NT2/D1 (cell line): ENCODE data around the gene PLD5.
"Not testable (repeated sequence)": the region's sequence is repeated elsewhere in the genome, so short reads cannot be mapped to it uniquely, and the experiment has no call there.

Experiments used
- DNase-seq: peaks from one replicate; pipeline ENCODE4 v3.0.0-alpha.2; 2011; ENCODE audit warnings: low read depth, low spot score
- H3K27me3 ChIP-seq: 2 replicates; pipeline ENCODE4 v1.6.0; 2011; ENCODE audit warnings: mild to moderate bottlenecking; ENCODE audit not compliant: insufficient read length, insufficient read depth
- H3K36me3 ChIP-seq: 2 replicates; pipeline ENCODE4 v1.6.1; 2011; ENCODE audit warnings: mild to moderate bottlenecking, low read length, mixed read lengths; ENCODE audit not compliant: insufficient read depth, insufficient read length
- H3K4me1 ChIP-seq: 2 replicates; pipeline ENCODE4 v1.5.1; 2011; ENCODE audit not compliant: insufficient read depth, insufficient read length
- H3K4me3 ChIP-seq: 2 replicates; pipeline ENCODE4 v1.5.1; 2011; ENCODE audit warnings: low read depth; ENCODE audit not compliant: insufficient read length
- H3K9ac ChIP-seq: 2 replicates; pipeline ENCODE4 v1.6.0; 2011; ENCODE audit warnings: low read depth; ENCODE audit not compliant: insufficient read length
- H3K9me3 ChIP-seq: 2 replicates; pipeline ENCODE4 v1.5.1; 2011; ENCODE audit warnings: mild to moderate bottlenecking, low read length; ENCODE audit not compliant: insufficient read depth
- SUZ12 ChIP-seq: IDR thresholded peaks from 2 replicates; pipeline ENCODE4 v1.6.1; 2011; ENCODE audit not compliant: insufficient read length, insufficient read depth; ENCODE audit errors: extremely low read depth
- YY1 ChIP-seq: IDR thresholded peaks from 2 replicates; pipeline ENCODE4 v1.6.1; 2011; ENCODE audit not compliant: insufficient read length, insufficient read depth
- ZNF274 ChIP-seq: IDR thresholded peaks from 2 replicates; pipeline ENCODE4 v1.6.1; 2011; ENCODE audit warnings: mild to moderate bottlenecking, low read depth, low read length

PLD5 gene

DNA sequence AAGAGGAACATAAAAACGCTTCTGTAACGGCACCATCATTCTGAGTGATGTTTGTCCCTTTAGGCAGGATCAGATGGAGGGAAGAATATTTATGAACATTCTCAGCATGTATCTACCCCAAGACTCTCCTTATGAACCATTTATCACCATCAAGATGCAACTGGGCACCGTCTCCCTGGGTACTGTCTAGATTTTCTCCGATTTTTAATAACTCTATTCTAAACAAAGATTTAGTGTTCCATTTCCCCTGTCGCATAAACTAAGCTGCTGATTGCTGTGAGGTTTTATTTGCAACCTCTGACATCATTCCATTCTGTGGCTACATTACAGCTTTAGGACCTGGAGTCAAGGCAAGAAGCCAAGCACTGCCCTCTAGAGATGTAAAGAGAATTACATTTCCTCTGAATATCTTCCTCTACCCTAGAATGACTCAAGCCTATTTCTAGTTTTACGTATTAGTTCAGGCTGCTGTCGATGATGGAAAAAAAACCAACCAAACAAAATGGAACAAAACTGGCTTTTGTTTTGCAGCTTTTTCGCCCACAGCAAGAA lies 395.5 kb downstream of the PLD5 start:
- no peaks in the 10 kb centered on the region for H3K36me3 ChIP-seq
- no peak overlapping the region for H3K9ac ChIP-seq
- no peaks in the 10 kb centered on the region for H3K27me3 ChIP-seq
- TF ChIP-seq YY1 (no peak), SUZ12 (no peak), ZNF274 (no peak)
- DNase-seq, result peak; percentile 13
- H3K4me1 ChIP-seq, result no peaks in the 10 kb centered on the region
- H3K9me3 ChIP-seq, result peaks cover 10% of the 10 kb centered on the region
- H3K4me3 ChIP-seq, result no peak overlapping the region

DNA sequence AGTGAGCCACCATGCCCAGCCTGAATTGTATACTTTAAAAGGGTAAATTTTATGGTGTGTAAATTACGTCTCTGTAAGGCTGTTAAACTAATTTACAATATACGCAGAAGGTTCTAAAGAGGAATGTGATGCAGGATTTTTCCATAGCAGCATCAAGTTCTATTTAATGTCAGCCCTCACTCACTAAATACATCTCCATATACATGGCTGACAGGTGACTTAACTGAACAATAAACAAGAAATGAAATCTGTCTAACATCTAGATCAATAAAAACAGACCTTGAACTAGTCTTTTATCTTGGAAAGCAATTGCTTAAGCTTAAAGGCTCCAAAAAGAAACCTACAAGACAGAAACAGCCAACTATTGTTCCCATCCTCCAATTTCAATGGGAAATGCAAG lies 404.1 kb downstream of the PLD5 start:
- Histone ChIP-seq H3K9me3 (no peaks in the 10 kb centered on the region), H3K36me3 (no peaks in the 10 kb centered on the region), H3K9ac (no peak overlapping the region), H3K4me1 (no peaks in the 10 kb centered on the region), H3K27me3 (no peaks in the 10 kb centered on the region), H3K4me3 (no peak overlapping the region)
- no peak for DNase-seq
- TF ChIP-seq ZNF274 (no peak), YY1 (no peak), SUZ12 (no peak)

DNA sequence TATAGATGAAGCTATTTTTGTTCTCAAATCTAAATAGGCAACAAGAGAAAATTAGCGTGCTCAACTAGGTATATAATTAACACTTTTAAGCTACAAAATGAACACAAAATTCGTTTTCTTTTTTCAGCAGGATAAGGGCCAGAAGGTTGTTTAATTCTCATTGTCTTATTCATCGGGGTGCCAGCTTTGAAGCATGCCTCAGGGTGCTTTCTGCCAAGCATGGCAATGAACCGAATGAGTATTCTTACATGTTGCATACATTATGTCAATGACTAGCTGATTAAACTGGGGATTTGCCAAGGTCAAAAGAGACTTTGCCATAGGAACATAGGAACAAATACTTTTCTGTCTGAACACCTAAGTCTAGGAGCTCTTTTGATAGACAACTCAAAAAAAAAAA lies 423.6 kb downstream of the PLD5 start:
- Histone ChIP-seq H3K4me1 (no peaks in the 10 kb centered on the region), H3K9ac (no peak overlapping the region), H3K9me3 (no peaks in the 10 kb centered on the region), H3K36me3 (no peaks in the 10 kb centered on the region), H3K27me3 (no peaks in the 10 kb centered on the region), H3K4me3 (no peak overlapping the region)
- no peak for DNase-seq
- TF ChIP-seq ZNF274, result no peak

DNA sequence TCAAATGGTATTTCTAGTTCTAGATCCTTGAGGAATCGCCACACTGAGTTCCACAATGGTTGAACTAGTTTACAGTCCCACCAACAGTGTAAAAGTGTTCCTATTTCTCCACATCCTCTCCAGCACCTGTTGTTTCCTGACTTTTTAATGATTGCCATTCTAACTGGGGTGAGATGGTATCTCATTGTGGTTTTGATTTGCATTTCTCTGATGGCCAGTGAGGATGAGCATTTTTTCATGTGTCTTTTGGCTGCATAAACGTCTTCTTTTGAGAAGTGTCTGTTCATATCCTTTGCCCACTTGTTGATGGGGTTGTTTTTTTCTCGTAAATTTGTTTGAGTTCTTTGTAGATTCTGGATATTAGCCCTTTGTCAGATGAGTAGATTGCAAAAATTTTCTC lies 427.2 kb downstream of the PLD5 start:
- not testable (repeated sequence) for H3K4me3 ChIP-seq, H3K9ac ChIP-seq, H3K9me3 ChIP-seq, H3K27me3 ChIP-seq, H3K36me3 ChIP-seq, H3K4me1 ChIP-seq, DNase-seq

DNA sequence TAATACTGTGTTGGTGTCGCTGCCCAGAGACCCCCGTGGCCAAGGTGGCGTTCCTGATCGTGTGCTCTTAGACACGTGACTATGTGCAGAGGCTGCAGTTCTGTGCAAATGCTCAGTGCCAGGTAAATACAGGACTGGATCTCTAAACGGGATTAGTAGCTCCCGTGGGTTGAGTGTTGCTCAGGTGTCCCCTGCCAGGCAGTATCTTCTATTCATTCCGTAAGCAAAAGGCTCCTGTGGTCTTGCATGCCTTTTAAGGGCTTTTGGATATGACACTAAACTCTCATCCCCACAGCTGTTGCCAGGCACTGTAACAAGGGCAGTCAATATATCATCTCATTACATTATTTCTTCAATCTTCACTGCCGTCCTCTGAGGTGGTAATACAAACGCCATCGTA lies 431.4 kb downstream of the PLD5 start:
- H3K27me3 ChIP-seq, result no peaks in the 10 kb centered on the region
- no peaks in the 10 kb centered on the region for H3K9me3 ChIP-seq
- H3K36me3 ChIP-seq, result no peaks in the 10 kb centered on the region
- no peak overlapping the region for H3K9ac ChIP-seq
- DNase-seq, result no peak
- H3K4me3 ChIP-seq, result no peak overlapping the region
- H3K4me1 ChIP-seq, result no peaks in the 10 kb centered on the region
- TF ChIP-seq SUZ12 (no peak), ZNF274 (no peak), YY1 (no peak)

DNA sequence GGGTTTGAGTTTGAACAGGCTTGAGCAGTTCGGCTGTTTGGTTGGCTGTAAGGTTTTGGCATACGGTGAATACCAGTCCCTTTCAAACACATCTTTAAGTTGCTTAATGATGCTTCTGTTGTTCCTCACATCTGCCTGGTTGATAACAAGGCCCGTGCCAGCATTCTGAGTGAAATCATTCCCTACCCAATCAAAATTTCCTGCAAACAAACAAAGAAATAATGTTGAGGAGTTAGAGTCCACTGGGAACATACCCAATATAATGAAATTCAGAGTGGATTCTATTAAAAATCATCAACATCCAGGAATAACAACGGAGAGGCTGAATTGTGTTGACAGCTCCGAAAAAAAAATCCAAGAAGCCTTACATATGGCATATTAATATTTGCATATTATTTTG lies 434.6 kb downstream of the PLD5 start:
- TF ChIP-seq ZNF274, result no peak
- TF ChIP-seq SUZ12, result no peak
- TF ChIP-seq YY1, result no peak
- H3K36me3 ChIP-seq, result no peaks in the 10 kb centered on the region

DNA sequence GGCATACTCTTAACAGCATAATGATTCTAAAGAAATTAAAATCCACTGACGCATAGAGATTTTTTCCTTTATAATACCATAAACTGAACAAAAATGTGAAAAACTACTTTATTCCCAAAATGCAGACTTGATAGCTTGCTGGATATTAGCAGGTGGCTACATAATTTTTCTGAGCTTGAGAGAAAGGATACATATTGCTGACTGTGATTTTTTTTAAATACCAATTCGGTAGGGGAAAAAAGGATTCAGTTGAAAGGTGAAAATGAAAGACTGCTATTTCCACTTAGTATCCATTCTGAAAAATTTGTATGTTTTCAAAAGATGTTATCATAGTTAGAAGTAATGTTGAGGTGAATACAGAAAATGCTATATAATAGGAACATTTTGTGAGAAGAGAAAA lies 435.6 kb downstream of the PLD5 start:
- DNase-seq, result no peak
- TF ChIP-seq ZNF274, result no peak
- TF ChIP-seq SUZ12, result no peak
- TF ChIP-seq YY1, result no peak
- Histone ChIP-seq H3K4me1 (no peaks in the 10 kb centered on the region), H3K27me3 (no peaks in the 10 kb centered on the region), H3K4me3 (no peak overlapping the region), H3K9me3 (no peaks in the 10 kb centered on the region), H3K9ac (no peak overlapping the region), H3K36me3 (no peaks in the 10 kb centered on the region)

More for the DNA sequence above, 434.6 kb downstream of the PLD5 start:
- H3K9me3 ChIP-seq, result no peaks in the 10 kb centered on the region
- no peaks in the 10 kb centered on the region for H3K27me3 ChIP-seq
- H3K4me3 ChIP-seq, result no peak overlapping the region
- H3K9ac ChIP-seq, result no peak overlapping the region
- no peaks in the 10 kb centered on the region for H3K4me1 ChIP-seq
- DNase-seq, result no peak

DNA sequence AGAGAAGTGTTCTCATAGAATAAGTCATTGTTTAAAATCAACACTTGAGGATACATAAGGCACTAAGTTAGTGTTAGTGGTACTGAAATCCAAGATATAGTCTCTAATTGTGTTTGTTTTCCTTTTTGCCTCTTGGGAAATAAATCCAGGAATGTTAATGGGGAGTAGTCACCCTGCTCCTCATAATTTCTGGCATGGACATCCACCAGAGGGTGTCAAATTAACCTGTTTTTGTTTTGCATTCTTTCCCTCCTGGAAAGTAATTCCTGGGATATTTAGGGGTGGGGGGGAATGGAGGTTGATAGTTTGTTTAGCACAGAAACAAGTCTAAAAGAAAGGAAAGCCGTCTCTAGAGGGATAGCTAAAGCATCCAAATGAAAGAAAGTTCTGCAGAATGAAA lies 437.8 kb downstream of the PLD5 start:
- Histone ChIP-seq H3K9me3 (no peaks in the 10 kb centered on the region), H3K4me1 (no peaks in the 10 kb centered on the region), H3K4me3 (no peak overlapping the region), H3K27me3 (no peaks in the 10 kb centered on the region), H3K36me3 (no peaks in the 10 kb centered on the region), H3K9ac (no peak overlapping the region)
- TF ChIP-seq ZNF274, result no peak
- no peak for TF ChIP-seq SUZ12
- TF ChIP-seq YY1, result no peak
- no peak for DNase-seq
